Neuron (in vitro differentiated cells): ENCODE results near the gene TRIM61.

ENCODE experiments used
- H2AFZ ChIP-seq: one replicate; pipeline ENCODE4 v1.6.1; 2013; ENCODE audit warnings: low read depth, mild to moderate bottlenecking, inconsistent platforms, low read length, moderate library complexity
- H3K27me3 ChIP-seq: one replicate; pipeline ENCODE4 v1.6.1; 2013; ENCODE audit warnings: low read length; ENCODE audit not compliant: insufficient read depth
- H3K36me3 ChIP-seq: one replicate; pipeline ENCODE4 v1.6.1; 2013; ENCODE audit warnings: low read length; ENCODE audit not compliant: insufficient read depth
- H3K4me1 ChIP-seq: one replicate; pipeline ENCODE4 v1.6.1; 2013; ENCODE audit warnings: low read length; ENCODE audit not compliant: insufficient read depth
- H3K4me3 ChIP-seq: 2 replicates; pipeline ENCODE4 v1.5.1; 2013; ENCODE audit warnings: mild to moderate bottlenecking, low read length, moderate library complexity
- H3K9me3 ChIP-seq: one replicate; pipeline ENCODE4 v1.6.1; 2013; ENCODE audit warnings: low read length

TRIM61 gene

DNA sequence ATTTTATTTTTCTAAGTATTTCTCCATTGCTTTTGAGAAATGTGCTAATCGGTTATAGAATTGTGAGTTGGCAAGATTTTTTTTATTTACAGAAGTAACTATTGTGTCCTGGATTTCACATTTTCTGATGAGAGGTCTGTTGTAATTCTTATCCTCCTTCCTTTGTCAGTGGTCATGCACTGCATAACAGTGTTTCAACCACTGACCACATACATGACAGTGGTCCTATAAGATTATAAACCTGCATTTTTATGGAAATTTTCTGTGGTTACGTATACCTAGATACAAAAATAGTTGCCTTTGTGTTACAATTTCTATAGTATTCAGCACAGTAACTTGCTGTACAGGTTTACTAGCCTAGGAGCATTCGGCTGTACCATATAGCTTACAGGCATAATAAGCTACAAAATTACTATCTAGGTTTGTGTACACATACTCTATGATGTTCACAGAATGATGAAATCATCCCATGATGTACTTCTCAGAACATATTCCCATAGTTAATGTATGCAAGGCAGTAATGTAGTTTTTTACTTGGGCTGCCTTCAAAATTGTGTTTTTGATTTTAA is 52.7 kb downstream of the TRIM61 start:
- Histone ChIP-seq H3K4me1 (no peaks in the 10 kb centered on the region), H2AFZ (no peak overlapping the region), H3K4me3 (no peak overlapping the region), H3K9me3 (no peaks in the 10 kb centered on the region), H3K27me3 (no peaks in the 10 kb centered on the region), H3K36me3 (no peaks in the 10 kb centered on the region)

DNA sequence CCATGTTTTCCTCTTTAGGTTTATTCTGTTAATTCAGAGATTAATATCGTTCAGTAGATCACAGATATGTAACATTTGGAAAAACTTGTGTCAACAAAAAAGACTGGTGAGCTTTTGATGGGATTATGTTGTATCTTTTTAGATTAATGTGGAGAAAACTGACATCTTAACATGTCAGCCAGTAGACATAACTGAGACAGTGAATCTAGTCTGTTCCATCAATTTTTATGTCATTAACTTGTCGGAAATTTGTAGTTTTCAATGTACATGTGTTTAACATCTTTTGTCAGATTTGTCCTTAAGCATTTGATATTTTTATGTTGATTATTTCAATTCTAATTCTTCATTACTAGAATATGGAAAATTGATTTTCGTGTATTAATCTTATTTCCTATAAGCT is 58.5 kb downstream of the TRIM61 start:
- no peaks in the 10 kb centered on the region for H3K9me3 ChIP-seq
- no peaks in the 10 kb centered on the region for H3K36me3 ChIP-seq
- no peak overlapping the region for H3K4me3 ChIP-seq
- H3K4me1 ChIP-seq = no peaks in the 10 kb centered on the region
- no peaks in the 10 kb centered on the region for H3K27me3 ChIP-seq
- no peak overlapping the region for H2AFZ ChIP-seq
